ENCODE results near the gene MYOZ1.

DNA sequence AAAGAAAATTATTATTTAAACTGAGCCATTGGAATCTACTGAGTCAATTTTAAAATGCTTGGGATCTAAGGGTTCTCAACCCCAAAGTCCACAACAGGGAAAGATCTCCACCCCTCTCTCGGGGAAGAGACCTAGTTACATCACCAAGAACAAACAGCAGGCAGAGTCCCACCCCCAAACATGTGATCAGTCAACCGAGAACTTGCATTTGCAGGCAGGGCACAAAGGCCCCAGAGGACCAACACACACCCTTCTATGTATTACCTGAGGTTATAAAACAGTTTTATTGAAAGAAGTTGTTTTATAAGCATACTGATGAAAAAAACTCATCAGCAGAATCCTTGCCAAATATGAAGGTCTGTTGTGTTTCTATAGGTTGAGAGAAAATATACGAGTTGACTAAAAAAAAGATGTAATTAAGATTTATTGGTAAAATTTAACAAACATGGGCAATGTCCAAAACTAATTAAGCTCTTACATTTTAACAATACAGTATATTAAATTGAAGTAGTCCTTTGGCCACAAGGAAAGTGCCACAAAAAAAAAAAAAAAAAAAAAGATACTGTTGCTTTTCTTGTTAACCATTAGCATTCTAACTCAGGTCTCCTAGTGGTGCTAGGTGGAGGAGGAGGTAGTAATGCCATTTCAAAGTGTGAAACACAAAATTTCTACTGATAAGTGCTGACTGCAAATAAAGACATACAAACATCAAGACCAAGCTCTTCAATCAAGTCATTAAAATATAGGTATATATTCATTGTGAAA is 49.2 kb downstream of the MYOZ1 start:
- TF ChIP-seq, protein P1, sequence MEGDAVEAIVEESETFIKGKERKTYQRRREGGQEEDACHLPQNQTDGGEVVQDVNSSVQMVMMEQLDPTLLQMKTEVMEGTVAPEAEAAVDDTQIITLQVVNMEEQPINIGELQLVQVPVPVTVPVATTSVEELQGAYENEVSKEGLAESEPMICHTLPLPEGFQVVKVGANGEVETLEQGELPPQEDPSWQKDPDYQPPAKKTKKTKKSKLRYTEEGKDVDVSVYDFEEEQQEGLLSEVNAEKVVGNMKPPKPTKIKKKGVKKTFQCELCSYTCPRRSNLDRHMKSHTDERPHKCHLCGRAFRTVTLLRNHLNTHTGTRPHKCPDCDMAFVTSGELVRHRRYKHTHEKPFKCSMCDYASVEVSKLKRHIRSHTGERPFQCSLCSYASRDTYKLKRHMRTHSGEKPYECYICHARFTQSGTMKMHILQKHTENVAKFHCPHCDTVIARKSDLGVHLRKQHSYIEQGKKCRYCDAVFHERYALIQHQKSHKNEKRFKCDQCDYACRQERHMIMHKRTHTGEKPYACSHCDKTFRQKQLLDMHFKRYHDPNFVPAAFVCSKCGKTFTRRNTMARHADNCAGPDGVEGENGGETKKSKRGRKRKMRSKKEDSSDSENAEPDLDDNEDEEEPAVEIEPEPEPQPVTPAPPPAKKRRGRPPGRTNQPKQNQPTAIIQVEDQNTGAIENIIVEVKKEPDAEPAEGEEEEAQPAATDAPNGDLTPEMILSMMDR (IDR thresholded peaks at IDR 0.05; ENCODE audit: control extremely low read depth in 1 of 3, insufficient read depth in 1 of 3, low read depth in 1 of 3, low read length in 3 of 3) = no peak
- TF ChIP-seq SIX5 (IDR thresholded peaks at IDR 0.05; ENCODE audit: low read depth, low read length) (no peak), MAFK (IDR thresholded peaks at IDR 0.05; ENCODE audit: low read depth, low read length) (no peak), JUND (IDR thresholded peaks at IDR 0.05; ENCODE audit: low read length) (no peak), POLR2A (IDR thresholded peaks at IDR 0.05; ENCODE audit: control extremely low read depth in 1 of 2, low read depth in 2 of 2, low read length in 2 of 2) (peak; percentile 27 to 73), RAD21 (IDR thresholded peaks at IDR 0.05 in 1 of 2, conservative IDR thresholded peaks at IDR 0.05 in 1 of 2; ENCODE audit: low read depth in 2 of 2, low read length in 2 of 2) (no peak), ZNF274 (IDR thresholded peaks at IDR 0.05; ENCODE audit: borderline replicate concordance, extremely low read depth, low read length) (no peak), BRCA1 (IDR thresholded peaks at IDR 0.05; ENCODE audit: low read depth, low read length) (no peak)
- TF ChIP-seq, protein P2, sequence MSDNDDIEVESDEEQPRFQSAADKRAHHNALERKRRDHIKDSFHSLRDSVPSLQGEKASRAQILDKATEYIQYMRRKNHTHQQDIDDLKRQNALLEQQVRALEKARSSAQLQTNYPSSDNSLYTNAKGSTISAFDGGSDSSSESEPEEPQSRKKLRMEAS (IDR thresholded peaks at IDR 0.05) = peak; percentile 41; the same call in 1 of the 2 replicates
